ENCODE measurements around the gene DNAAF2.
"Not testable (repeated sequence)": the region's sequence is repeated elsewhere in the genome, so short reads cannot be mapped to it uniquely, and the experiment has no call there.

The DNAAF2 gene

DNA sequence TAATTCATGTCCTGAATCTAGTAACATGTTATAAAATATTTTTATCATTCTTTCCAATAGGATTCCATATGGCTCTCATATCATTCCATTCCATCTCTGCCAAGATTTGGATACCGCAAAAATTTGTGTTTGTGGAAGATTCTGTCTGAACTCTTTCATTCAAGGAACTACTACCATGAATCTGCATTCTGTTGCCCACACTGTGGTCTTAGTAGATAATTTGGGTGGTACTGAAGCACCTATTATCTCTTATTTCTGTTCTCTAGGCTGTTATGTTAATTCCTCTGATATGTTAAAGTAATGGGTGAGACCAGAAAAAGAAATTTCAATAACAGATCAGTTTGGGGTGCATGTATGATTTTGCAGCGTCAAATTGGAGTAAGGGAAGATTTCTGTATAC, 20.8 kb downstream of the DNAAF2 start:
- Mint-ChIP-seq H3K27me3 (no peaks in the 10 kb centered on the region), H3K4me3 (no peak overlapping the region), H3K27ac (no peak overlapping the region), H3K36me3 (peaks cover 45% of the 10 kb centered on the region), H3K9me3 (no peaks in the 10 kb centered on the region), H3K4me1 (peaks cover 34% of the 10 kb centered on the region)
- CTCF ChIA-PET: no interaction called here
- DNase-seq: no peak

DNA sequence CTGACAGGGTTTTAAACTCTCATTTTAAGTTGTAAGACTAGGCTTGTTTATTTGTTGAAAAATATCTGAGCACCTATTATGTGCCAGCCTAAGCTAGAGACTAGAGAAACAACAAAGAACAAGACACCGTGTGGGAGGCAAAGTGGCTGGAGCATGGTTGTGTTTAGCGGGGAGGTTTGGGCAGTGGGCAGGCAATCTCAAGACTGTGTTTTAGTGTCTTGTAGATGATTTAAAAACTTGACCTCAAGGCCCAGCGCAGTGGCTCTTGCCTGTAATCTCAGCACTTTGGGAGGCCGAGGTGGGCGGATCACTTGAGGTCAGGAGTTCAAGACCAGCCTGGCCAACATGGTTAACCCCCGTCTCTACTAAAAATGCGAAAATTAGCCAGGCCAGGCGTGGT, 22.4 kb downstream of the DNAAF2 start:
- Mint-ChIP-seq H3K27me3 (no peaks in the 10 kb centered on the region), H3K9me3 (no peaks in the 10 kb centered on the region), H3K27ac (no peak overlapping the region), H3K4me3 (no peak overlapping the region), H3K4me1 (peaks cover 26% of the 10 kb centered on the region), H3K36me3 (peaks cover 40% of the 10 kb centered on the region)
- CTCF ChIA-PET: no interaction called here
- no peak for DNase-seq

DNA sequence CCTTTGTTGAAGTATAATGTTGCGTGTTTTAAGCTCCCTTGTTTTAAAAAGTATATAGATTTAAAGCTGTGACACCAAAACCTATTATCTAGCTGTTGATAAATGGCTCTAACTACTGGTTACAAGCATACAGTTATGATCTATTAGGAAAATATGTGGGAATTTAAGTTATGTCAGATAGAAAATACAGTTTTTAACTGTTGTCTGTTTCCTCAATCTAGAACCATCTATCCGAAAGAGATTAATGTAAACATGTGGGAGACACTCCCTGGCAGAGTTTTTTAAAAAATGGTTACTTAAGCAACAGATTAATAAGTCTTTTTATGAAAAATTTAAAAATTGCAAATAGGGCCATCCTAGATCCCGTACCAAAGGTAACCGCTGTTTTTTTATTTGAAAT, 22.8 kb downstream of the DNAAF2 start:
- peaks cover 40% of the 10 kb centered on the region for H3K36me3 Mint-ChIP-seq
- CTCF ChIA-PET: no interaction called here
- no peaks in the 10 kb centered on the region for H3K27me3 Mint-ChIP-seq
- H3K4me3 Mint-ChIP-seq: no peak overlapping the region
- H3K9me3 Mint-ChIP-seq: no peaks in the 10 kb centered on the region
- peaks cover 22% of the 10 kb centered on the region for H3K4me1 Mint-ChIP-seq
- DNase-seq: no peak
- no peak overlapping the region for H3K27ac Mint-ChIP-seq

DNA sequence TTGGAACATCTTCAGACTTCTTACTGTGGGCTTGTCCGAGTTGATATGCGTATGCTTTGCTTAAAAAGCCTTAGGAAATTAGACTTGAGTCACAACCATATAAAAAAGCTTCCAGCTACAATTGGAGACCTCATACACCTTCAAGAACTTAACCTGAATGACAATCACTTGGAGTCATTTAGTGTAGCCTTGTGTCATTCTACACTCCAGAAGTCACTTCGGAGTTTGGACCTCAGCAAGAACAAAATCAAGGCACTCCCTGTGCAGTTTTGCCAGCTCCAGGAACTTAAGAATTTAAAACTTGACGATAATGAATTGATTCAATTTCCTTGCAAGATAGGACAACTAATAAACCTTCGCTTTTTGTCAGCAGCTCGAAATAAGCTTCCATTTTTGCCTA, 27.5 kb downstream of the DNAAF2 start:
- no peak overlapping the region for H3K27ac Mint-ChIP-seq
- CTCF ChIA-PET: no interaction called here
- no peaks in the 10 kb centered on the region for H3K27me3 Mint-ChIP-seq
- peaks cover 45% of the 10 kb centered on the region for H3K36me3 Mint-ChIP-seq
- DNase-seq: no peak
- H3K9me3 Mint-ChIP-seq: no peaks in the 10 kb centered on the region
- peaks cover 23% of the 10 kb centered on the region for H3K4me1 Mint-ChIP-seq
- H3K4me3 Mint-ChIP-seq: no peak overlapping the region

DNA sequence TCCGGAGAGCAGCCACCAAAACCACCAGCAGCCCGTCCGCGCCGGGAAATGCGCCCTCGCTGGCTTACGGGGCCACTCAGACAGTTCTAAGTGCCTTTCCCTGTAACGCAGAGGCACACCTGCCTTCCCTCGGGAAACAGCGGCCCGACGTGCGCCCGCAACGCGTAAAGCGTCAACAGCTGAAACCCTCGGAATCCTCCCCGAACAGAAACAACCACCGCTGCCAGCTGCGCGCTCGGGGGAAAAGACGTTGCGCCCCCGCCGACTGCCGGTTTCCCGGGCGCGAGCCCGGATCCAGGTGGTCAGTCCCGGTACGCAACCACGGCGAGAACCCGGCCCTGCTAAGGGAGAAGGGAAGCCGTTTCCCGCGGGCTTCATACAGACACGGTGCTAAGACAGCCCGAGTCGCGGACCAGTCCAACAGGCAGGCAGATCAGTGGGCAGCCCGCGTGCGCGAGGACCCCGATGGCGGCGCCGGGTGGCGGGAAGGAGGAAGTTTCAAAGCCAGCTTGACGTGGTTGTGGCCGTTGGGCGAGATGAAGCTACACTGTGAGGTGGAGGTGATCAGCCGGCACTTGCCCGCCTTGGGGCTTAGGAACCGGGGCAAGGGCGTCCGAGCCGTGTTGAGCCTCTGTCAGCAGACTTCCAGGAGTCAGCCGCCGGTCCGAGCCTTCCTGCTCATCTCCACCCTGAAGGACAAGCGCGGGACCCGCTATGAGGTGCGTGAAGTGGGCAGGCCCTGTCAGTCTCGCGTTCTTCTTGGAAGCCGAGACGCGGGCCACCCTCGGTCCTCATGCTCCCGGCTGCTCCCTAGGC, 36.4 kb downstream of the DNAAF2 start, which contains the start of gene LRR1:
Gene LRR1 (plus strand): TSS at position 456 of the 816 bp plus-strand sequence. CDS start 81 bp downstream, at position 537.
- peaks cover 22% of the 10 kb centered on the region for H3K36me3 Mint-ChIP-seq
- CTCF ChIA-PET: interaction anchor here (0.6 to 3.1 kb wide), 4 partner anchors 11 to 33 kb away, joined by 3 to 16 read pairs (median 4); partner anchors contain the start of genes MGAT2, RPL36AL and RPS29
- H3K27ac Mint-ChIP-seq: peak within 1 kb of the TSS; percentile 99
- H3K9me3 Mint-ChIP-seq: no peaks in the 10 kb centered on the region
- H3K4me3 Mint-ChIP-seq: peak within 1 kb of the TSS; percentile 96
- DNase-seq: peak; percentile 89
- peaks cover 53% of the 10 kb centered on the region for H3K4me1 Mint-ChIP-seq
- peaks cover 4% of the 10 kb centered on the region for H3K27me3 Mint-ChIP-seq

DNA sequence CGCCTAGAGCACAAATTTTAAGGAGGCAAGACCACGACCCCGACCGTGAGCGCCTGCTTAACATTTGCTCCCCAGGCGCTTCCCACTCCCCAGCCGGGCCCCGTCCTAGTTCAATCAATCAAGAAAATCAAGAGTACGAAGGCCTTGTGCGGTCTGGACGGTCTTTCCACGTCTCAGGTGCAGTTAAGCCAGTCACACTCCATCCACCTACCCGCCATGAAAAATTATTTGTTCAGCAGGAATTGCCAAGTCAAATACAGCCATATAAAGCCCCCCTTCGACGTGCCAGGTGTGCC, 36.9 kb downstream of the DNAAF2 start:
- Mint-ChIP-seq H3K4me1 (peaks cover 53% of the 10 kb centered on the region), H3K27me3 (peaks cover 4% of the 10 kb centered on the region), H3K9me3 (no peaks in the 10 kb centered on the region), H3K36me3 (peaks cover 20% of the 10 kb centered on the region), H3K27ac (peak overlapping the region; percentile 99), H3K4me3 (peak overlapping the region; percentile 96)
- DNase-seq: no peak
- CTCF ChIA-PET: interaction anchor here (3.1 kb wide), 1 partner anchor 10 kb away, joined by 16 read pairs; no protein-coding TSS in a partner anchor

DNA sequence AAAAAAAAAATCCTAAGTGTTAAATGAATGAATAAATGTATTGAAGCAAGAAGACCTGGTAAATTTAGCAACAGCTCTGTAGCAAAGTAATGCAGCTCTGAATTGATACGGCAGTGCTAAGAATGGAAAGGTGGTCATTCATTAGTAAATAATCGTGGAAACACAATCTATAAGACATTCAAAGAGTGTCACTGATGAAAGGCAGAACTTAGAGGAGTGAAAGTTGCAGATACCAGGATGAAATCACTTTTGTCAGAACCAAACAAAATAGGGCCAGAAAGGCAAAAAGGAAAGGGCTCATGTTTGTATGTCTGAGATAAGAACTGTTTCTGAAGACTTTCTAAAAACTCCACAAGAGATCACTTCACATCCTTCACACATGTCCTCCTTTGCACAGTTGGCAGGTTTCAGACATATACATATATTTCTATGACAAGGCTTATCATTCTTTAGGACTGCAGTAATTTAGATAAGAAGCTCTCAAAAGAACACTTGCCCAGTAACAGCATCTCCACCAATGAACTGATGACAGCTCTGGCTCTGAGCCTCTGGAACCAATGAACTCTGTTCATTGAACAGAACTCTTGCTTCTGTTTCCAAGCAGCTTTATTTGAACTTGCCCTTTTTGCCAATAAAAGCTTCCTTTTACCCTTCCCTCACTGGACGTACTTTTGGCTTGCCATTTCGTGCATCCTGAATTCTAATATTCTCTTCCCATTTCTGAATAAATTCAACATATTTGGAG, 40.5 kb downstream of the DNAAF2 start:
- Mint-ChIP-seq H3K4me1 (peaks cover 30% of the 10 kb centered on the region), H3K27ac (peak overlapping the region; percentile 14), H3K4me3 (no peak overlapping the region), H3K27me3 (peaks cover 4% of the 10 kb centered on the region), H3K9me3 (no peaks in the 10 kb centered on the region), H3K36me3 (peaks cover 6% of the 10 kb centered on the region)
- no peak for DNase-seq
- CTCF ChIA-PET: interaction anchor here (1.3 to 1.6 kb wide), 2 partner anchors 8 to 26 kb away, joined by 3 to 13 read pairs; partner anchors contain the start of genes MGAT2, RPL36AL and RPS29

DNA sequence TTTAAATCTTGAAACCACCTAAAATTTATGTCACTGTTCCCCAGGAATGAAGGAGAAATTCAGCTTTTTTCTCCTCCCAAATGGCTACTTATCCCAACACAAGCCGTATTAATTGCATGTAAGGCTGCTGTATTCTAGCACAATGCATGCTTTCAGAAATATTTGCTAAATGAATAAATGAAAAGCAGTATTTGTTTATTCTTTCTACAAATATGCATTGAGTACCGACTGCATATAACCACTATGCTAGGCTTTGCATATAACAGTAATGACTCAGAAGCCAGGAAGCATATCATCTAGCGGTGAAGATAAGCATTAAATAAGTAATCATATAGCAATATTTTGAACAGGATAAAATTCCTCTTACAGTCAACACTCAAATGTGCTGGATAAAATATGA, 42.0 kb downstream of the DNAAF2 start:
- CTCF ChIA-PET: no interaction called here
- Mint-ChIP-seq H3K27me3 (peaks cover 4% of the 10 kb centered on the region), H3K4me3 (no peak overlapping the region), H3K9me3 (no peaks in the 10 kb centered on the region), H3K4me1 (peaks cover 27% of the 10 kb centered on the region), H3K36me3 (peaks cover 1% of the 10 kb centered on the region), H3K27ac (no peak overlapping the region)
- no peak for DNase-seq

DNA sequence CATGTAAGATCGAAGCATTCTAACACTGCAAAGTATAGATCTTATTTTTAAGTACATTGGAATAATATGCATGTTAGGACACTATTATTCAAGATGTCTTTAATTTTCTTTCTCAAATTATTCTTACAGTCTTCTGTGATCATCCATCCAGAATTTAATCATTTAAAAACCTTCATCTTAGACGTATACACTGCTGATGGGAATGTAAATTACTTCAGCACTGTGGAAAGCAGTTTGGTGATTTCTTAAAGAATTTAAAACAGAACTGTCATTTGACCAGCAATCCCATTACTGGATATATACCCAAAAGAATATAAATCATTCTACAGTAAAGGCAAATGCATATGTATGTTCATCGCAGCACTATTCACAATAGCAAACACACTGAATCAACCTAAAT, 45.7 kb downstream of the DNAAF2 start:
- no peak overlapping the region for H3K4me3 Mint-ChIP-seq
- no peak overlapping the region for H3K27ac Mint-ChIP-seq
- peaks cover 18% of the 10 kb centered on the region for H3K4me1 Mint-ChIP-seq
- H3K36me3 Mint-ChIP-seq: peaks cover 15% of the 10 kb centered on the region
- no peaks in the 10 kb centered on the region for H3K9me3 Mint-ChIP-seq
- CTCF ChIA-PET: interaction anchor here (0.6 to 0.7 kb wide), 2 partner anchors 127 to 1202 kb away, joined by 3 read pairs; no protein-coding TSS in a partner anchor
- peaks cover 4% of the 10 kb centered on the region for H3K27me3 Mint-ChIP-seq
- DNase-seq: no peak

DNA sequence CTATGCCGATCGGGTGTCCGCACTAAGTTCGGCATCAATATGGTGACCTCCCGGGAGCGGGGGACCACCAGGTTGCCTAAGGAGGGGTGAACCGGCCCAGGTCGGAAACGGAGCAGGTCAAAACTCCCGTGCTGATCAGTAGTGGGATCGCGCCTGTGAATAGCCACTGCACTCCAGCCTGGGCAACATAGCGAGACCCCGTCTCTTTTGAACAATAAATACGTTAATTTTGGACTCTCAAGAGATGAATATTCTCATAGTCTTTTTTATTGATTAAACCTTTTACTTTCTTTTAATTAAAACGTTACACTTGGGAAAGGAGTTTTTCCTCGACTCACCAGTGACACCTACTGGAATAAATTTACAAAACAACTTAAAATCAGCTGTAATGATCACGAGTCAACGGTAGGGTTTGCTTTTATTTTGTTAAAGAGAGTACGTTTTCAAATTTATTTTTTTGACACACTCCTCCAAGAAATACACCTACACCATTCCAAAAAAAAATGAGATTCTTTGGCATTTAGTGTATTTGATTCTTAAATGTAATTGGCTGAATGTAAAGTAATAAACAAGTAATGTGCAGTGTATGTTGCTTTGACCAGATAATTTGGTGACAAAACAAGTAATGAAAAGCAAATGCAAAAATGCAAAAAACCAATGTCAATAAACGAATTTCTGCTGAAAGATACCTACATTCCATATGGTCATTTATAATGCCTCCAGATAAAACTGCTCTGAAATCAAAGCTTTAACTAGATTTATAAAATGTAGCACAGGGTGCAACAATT, 48.2 kb downstream of the DNAAF2 start:
- H3K36me3 Mint-ChIP-seq: peaks cover 39% of the 10 kb centered on the region
- DNase-seq: peak; percentile 62
- peak overlapping the region; percentile 89 for H3K4me3 Mint-ChIP-seq
- H3K4me1 Mint-ChIP-seq: peaks cover 40% of the 10 kb centered on the region
- CTCF ChIA-PET: interaction anchor here (0.7 to 2.7 kb wide), 7 partner anchors 8 to 125 kb away, joined by 5 to 16 read pairs (median 9); partner anchors contain the start of genes DNAAF2 and LRR1
- peaks cover 4% of the 10 kb centered on the region for H3K27me3 Mint-ChIP-seq
- H3K9me3 Mint-ChIP-seq: no peaks in the 10 kb centered on the region
- H3K27ac Mint-ChIP-seq: peak overlapping the region; percentile 99

DNA sequence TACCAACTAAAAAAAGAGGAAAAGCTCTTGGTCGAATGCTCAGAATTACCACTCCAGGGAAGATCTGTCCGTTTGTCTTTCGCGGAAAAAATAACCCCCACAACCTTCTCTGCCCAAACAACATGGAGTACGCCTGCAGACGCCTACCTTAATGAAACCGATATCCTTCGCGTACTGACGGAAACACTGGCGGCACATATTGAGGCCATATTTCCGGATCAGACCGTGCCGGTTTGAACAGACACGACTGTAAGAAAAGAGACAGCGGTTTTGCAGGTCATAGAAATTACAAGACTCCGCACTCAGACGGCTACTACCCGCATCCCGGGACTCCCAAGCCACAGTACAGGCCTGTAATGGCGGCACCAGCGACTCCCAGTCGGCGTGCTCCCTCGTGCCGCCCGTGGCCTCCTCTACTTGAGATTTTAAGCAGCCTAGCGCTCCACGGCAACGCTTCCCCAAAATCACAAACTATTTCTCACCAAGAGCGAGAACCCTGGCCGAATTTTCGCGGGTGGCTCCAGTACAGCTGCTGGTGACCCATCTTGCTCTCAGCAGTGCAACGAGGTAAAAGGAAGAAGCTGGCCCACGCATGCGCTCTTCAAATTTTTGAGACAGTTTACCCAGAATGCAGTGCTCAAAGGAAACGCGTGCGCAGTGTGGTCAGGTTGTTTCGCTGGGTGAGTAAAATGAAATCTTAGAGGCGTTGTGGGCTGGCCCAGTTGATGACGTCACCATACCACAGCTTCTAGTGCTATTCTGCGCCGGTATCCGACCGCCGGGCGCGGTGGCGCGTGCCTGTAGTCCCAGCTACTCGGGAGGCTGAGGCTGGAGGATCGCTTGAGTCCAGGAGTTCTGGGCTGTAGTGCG, 49.0 kb downstream of the DNAAF2 start, which contains the start of gene RPS29:
Gene RPS29 (minus strand): TSS at position 578 of the 870 bp plus-strand sequence. CDS start 34 bp downstream, at position 544.
- Mint-ChIP-seq H3K9me3 (no peaks in the 10 kb centered on the region), H3K36me3 (peaks cover 47% of the 10 kb centered on the region), H3K27ac (peak within 1 kb of the TSS; percentile 99), H3K4me3 (peak within 1 kb of the TSS; percentile 89), H3K4me1 (peaks cover 48% of the 10 kb centered on the region), H3K27me3 (peaks cover 4% of the 10 kb centered on the region)
- DNase-seq: peak; percentile 99
- CTCF ChIA-PET: interaction anchor here (0.6 to 2.7 kb wide), 11 partner anchors 9 to 124 kb away, joined by 3 to 16 read pairs (median 5); partner anchors contain the start of genes DNAAF2 and LRR1

DNA sequence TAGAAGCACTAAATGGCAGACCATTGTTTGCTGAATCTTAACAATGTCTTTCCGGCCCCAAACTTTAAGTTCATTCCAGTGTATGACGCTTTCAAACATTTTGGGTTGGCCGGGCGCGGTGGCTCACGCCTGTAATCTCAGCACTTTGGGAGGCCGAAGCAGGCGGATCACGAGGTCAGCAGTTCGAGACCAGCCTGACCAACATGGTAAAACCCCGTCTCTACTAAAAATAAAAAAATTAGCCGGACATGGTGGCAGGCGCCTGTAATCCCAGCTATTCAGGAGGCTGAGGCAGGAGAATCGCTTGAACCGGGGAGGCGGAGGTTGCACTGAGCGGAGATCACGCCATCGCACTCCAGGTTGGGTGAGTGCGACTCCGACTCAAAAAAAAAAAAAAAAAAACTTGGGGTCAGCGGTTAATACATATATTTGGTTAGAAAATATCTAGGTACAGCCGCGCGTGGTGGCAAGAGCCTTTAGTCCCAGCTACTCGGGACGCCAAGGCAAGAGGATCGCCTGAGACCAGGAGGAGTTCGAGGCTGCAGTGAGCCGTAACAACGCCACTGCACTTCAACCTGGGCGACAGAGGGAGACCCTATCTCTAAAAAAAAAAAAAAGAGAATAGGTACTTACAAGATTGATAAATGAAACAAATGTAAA, 49.9 kb downstream of the DNAAF2 start:
- Mint-ChIP-seq H3K36me3 (peaks cover 50% of the 10 kb centered on the region), H3K4me3 (peak overlapping the region; percentile 89), H3K27ac (peak overlapping the region; percentile 99), H3K4me1 (peaks cover 52% of the 10 kb centered on the region)
- H3K9me3 Mint-ChIP-seq, H3K27me3 Mint-ChIP-seq: not testable (repeated sequence)
- CTCF ChIA-PET: interaction anchor here (0.6 to 2.6 kb wide), 5 partner anchors 11 to 124 kb away, joined by 3 to 14 read pairs (median 3); partner anchors contain the start of gene DNAAF2
- peak; percentile 33 for DNase-seq

Measured in activated naive CD4-positive, alpha-beta T cell treated with anti-CD3 and anti-CD28 coated beads, Interleukin-2, amount 10 ng/mL, durations not matched to agents 7 days and 5 days (primary cell).